Muscle layer of duodenum (tissue), 2 donors: ENCODE data around the gene SLC35C1.

ENCODE experiments used
- H3K27ac ChIP-seq: one replicate; pipeline ENCODE4 v1.7.0; 2013; ENCODE audit warnings: mild to moderate bottlenecking, low read length
- H3K27me3 ChIP-seq: one replicate; pipeline ENCODE4 v1.7.0; 2013; ENCODE audit warnings: low read depth, mild to moderate bottlenecking, control low read depth, low read length
- H3K36me3 ChIP-seq, 2 donors: one replicate each; pipeline ENCODE4 v1.7.0; 2013; ENCODE audit warnings: low read length in 2 of 2, control low read depth in 1 of 2, mild to moderate bottlenecking in 1 of 2; ENCODE audit not compliant: insufficient read depth in 2 of 2, control insufficient read depth in 1 of 2
- H3K4me1 ChIP-seq, 2 donors: one replicate each; pipeline ENCODE4 v1.7.0; 2013; ENCODE audit warnings: low read length in 2 of 2, mild to moderate bottlenecking in 2 of 2, control low read depth in 1 of 2, moderate library complexity in 1 of 2; ENCODE audit not compliant: insufficient read depth in 2 of 2, control insufficient read depth in 1 of 2
- H3K4me3 ChIP-seq, 2 donors: one replicate each; pipeline ENCODE4 v1.7.0; 2013; ENCODE audit warnings: low read length in 2 of 2, low read depth in 1 of 2, mild to moderate bottlenecking in 1 of 2
- H3K9me3 ChIP-seq, 2 donors: one replicate each; pipeline ENCODE4 v1.7.0; 2013; ENCODE audit warnings: low read length in 2 of 2, control low read depth in 1 of 2, mild to moderate bottlenecking in 1 of 2; ENCODE audit not compliant: control insufficient read depth in 1 of 2
- donor health status: healthy.

Gene SLC35C1

DNA sequence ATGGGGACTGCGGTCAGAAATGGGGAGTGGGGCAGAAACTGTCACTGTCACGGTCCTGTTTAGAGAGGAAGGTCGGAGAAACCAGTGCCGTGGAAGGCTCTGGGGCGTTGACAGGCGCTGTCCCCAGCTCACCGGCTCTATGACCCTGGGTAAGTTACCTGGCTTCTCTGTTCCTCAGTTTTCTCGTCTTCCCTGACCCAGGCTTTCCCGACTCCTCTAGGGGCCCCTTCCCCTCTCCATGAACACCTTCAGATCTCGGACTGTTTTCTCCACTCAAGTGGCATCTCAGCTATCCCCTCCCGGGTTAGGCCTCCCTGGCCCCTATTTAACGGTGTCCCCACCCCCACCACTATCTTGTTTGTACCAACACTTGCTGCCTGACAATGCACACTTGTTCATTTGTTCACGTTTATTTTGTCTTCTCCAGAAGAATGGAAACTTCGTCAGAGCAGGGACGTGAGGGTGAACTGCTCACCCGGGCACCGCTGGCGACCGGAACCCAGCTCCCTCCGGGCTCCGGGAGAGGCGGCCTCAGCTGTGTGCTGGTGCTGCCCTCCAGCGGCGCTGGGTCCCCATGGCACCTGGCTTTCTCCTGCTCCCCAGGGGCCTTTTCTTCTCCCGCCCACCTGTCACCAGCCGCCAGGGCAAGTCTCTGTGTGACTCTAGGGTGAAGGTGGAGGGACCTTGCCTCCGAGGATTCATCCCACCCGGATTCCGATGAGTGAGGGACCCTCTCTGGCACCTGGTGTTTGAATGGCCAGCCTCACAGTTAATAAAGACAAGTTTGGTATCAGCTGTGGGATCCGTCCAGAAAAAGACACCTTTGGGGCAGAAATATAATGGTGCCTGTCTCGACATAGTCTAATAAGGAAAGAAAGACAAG is 33.1 kb upstream of the SLC35C1 start:
- Histone ChIP-seq H3K9me3 (no peaks in the 10 kb centered on the region), H3K4me1 (peaks cover 0 to 3% of the 10 kb centered on the region in 2 donors), H3K4me3 (peak overlapping the region; percentile 68 to 89), H3K36me3 (no peaks in the 10 kb centered on the region), H3K27me3 (no peaks in the 10 kb centered on the region), H3K27ac (peak overlapping the region; percentile 46)

DNA sequence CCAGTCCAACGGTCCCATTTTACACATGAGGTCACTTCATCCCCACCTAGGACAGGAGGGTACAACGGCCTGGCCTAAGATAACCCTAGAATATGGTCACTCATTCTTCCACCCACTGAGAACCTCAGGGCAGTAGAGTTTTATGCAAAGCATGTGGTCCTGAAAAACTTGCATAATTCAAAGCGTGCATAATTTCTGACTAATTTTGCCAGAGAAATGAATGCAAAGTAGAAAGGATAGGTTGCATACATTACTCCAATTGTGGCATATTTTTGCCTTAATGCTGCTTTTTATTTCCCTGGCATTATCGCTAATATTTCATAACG is 32.5 kb upstream of the SLC35C1 start:
- Histone ChIP-seq H3K27me3 (no peaks in the 10 kb centered on the region), H3K4me3 (peak overlapping the region in 1 of 2 donors; percentile 68), H3K4me1 (peaks cover 0 to 3% of the 10 kb centered on the region in 2 donors), H3K36me3 (no peaks in the 10 kb centered on the region), H3K27ac (no peak overlapping the region), H3K9me3 (no peaks in the 10 kb centered on the region)

DNA sequence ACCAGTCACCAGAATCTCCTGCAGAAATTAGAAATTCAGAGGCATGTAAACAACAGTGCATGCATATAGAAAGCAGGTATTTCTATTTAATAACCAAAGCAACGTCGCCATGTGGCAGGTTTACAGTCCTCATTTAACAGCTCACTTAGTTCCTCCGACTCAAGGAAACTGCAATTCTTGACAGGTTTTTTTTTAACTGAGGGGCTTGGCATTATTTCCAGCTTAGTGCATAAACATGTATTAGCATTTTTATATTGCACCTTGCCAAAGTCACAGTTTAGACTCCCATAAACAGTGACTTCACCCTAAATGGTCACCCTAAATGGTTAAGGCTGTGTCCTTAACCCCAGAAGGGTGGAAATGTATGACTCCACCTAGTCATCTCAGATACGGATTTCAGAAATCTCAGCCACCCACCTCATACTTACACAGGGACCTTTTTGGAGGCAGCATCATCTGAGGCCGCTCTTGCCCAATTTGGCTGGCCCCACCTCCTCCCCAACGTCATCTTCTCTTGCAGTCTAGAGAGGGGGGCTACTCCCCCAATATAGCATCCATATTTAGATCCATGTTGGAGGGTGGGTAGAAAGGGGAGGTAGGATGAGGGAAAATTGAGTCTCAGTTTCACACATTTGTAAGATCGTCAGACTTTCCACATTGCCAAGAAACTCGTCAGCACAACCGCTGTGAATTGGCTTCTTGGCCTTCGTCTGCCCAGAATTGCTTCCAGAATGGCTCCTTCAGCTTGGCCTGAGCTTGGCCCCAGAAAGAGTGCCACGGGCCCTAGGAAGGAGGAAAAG is 31.8 kb upstream of the SLC35C1 start:
- Histone ChIP-seq H3K36me3 (no peaks in the 10 kb centered on the region), H3K9me3 (no peaks in the 10 kb centered on the region), H3K4me1 (peaks cover 0 to 3% of the 10 kb centered on the region in 2 donors), H3K4me3 (no peak overlapping the region), H3K27ac (no peak overlapping the region), H3K27me3 (no peaks in the 10 kb centered on the region)

DNA sequence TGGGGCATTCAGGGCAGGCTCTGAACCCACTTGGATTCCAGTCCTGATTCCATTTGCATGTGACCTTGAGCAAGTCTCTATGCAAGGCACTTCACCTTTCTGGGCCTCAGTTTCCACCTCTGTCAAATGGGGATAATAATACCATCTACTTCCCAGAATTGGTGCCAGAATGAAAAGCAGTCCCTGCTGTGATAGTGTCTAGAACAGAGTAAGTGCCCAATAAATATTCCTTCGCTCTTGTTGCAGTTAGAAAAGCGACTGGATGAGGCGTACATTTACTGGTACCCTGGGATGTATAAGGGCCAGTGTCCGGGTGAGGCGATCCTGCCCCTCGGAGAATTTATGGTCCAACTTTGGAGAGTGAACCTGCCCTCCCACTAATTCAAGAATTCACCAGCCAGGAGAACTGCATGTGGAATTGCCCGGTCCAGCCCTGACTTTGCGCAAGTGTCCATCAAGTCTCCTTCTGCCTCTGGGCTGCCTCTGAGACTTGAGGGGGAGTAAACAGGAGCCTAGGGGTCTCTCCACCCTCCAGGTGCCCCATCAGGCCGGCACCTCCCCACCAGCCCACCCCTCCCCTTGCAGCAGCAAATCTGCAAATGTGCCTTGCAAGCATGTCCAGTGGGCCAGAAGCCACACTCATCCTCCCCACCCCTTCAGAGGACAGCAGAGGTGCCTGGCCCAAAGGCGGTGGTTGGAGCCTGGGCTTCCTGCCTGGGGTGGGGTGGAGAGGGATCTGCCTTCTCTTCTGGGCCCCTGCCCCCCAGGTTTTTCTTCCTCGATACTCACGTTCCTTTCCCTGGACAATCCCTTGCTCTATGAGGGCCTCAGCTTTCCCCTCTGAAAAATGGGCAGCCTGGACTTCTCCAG is 30.9 kb upstream of the SLC35C1 start:
- H3K4me3 ChIP-seq = no peak overlapping the region
- H3K27ac ChIP-seq = no peak overlapping the region
- no peaks in the 10 kb centered on the region for H3K36me3 ChIP-seq
- H3K9me3 ChIP-seq = no peaks in the 10 kb centered on the region
- H3K4me1 ChIP-seq = peaks cover 0 to 3% of the 10 kb centered on the region in 2 donors
- no peaks in the 10 kb centered on the region for H3K27me3 ChIP-seq

DNA sequence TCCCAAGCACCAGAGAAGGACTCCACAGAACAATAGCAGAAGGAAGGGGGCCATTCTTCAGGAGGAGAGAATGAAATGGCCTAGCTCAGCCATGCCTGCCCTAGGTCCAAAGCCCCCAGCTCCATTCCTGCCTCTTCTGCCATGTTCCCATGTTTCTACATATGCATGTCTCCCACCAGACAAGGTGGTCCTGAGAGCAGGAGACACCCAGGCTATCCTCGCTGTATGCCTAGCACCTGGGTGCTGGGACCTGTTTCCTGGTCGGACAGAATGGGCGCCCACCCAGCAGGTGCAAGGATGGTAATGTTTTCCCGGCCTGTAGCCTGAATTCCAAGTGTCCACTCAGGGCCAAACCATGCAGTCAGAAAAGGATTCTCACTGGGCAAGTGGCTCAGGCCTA is 30.2 kb upstream of the SLC35C1 start:
- no peak overlapping the region for H3K4me3 ChIP-seq
- peaks cover 0 to 3% of the 10 kb centered on the region in 2 donors for H3K4me1 ChIP-seq
- no peak overlapping the region for H3K27ac ChIP-seq
- H3K27me3 ChIP-seq = no peaks in the 10 kb centered on the region
- no peaks in the 10 kb centered on the region for H3K9me3 ChIP-seq
- H3K36me3 ChIP-seq = no peaks in the 10 kb centered on the region

DNA sequence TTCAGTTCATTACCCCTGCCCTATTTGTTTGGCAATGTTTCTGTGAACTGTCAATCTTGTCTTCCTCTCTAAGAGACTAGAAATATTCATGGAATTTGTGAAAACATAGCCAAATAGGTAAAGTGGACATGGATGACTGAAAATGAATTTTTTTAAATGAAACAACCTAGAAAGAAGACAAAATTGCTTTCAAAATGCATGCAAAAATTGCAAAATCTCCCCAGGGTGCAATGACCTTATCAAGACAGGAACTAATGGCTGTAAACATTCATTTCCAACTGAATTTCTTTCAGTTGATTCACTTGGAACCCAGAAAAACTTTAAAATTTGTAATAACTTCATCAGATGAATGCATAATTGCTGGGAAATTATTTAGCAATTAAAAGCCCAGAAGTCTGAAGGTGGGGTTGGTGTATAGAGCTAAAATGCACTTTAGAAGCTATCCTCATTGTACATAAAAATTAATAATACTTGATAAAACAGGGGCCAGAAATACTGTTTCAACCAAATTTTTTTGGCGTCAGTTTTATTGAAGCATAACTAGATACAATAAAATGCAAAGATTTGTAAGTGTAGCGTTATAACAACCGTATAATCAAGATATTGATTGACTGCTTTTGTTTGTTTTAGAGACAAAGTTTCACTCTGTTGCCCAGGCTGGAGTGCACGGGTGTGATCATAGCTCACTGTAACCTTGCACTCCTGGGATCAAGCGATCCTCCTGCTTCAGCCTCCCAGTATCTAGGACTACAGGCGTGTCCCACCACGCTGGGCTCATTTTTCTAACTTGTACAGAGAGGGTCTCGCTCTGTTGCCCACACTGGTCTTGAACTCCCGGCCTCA is 27.6 kb upstream of the SLC35C1 start:
- Histone ChIP-seq H3K9me3 (no peaks in the 10 kb centered on the region), H3K27me3 (no peaks in the 10 kb centered on the region), H3K36me3 (no peaks in the 10 kb centered on the region), H3K4me3 (no peak overlapping the region), H3K4me1 (peaks cover 0 to under 1% of the 10 kb centered on the region in 2 donors), H3K27ac (no peak overlapping the region)

DNA sequence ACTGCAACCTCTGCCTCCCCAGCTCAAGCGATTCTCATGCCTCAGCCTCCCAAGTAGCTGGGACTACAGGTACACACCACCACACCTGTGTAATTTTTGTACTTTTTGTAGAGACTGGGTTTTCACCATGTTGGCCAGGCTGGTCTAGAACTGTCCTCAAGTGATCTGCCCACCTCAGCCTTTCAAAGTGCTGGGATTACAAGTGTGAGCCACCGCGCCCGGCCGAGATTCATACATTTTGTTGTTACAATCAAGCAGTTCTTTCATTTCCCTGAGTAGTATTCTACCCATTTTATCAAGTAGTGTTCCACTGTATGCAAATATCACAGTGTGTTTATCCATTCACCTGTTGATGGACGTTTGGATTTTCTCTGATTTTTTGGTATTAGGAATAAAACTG is 26.6 kb upstream of the SLC35C1 start:
- Histone ChIP-seq H3K27ac (no peak overlapping the region), H3K9me3 (no peaks in the 10 kb centered on the region), H3K4me1 (no peaks in the 10 kb centered on the region), H3K4me3 (no peak overlapping the region), H3K27me3 (no peaks in the 10 kb centered on the region), H3K36me3 (no peaks in the 10 kb centered on the region)

DNA sequence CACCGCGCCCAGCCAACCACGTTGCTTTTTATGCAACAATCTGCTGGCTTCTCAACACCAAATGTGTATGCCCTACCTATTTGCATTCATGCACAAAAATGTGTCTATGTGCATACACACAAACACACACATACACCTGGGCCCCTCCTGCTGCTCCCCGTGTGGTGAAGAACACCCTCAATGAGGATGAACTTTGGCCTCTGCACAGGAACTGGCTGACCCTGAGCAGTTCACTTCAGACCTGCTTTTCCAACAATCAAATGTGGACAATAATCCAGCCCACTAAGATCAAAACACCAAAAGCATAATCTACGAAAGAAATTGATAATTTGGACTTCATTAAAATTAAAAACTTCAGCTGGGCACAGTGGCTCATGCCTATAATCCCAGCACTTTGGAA is 25.3 kb upstream of the SLC35C1 start:
- Histone ChIP-seq H3K27me3 (no peaks in the 10 kb centered on the region), H3K27ac (no peak overlapping the region), H3K9me3 (no peaks in the 10 kb centered on the region), H3K4me3 (no peak overlapping the region), H3K4me1 (no peaks in the 10 kb centered on the region), H3K36me3 (no peaks in the 10 kb centered on the region)

DNA sequence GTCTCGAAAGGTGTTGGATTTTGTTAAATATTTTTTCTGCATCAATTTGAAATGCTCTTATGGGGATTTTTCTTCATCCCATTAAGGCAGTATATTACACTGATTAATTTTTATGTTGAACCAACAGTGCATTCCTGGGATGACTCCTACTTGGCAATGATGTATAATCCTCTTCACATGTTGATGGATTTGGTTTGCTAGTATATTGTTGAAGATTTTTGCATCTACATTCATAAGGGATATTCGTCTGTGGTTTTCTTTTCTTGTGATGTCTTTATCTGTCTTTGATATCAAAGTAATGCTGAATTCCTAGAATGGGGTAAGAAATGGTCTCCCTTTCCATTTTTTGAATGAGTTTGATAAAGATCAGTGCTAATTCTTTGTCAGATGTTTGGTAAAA is 18.7 kb upstream of the SLC35C1 start:
- Histone ChIP-seq H3K9me3 (peaks cover 0 to 5% of the 10 kb centered on the region in 2 donors), H3K27ac (no peak overlapping the region), H3K4me3 (no peak overlapping the region), H3K36me3 (no peaks in the 10 kb centered on the region), H3K4me1 (no peaks in the 10 kb centered on the region), H3K27me3 (no peaks in the 10 kb centered on the region)

DNA sequence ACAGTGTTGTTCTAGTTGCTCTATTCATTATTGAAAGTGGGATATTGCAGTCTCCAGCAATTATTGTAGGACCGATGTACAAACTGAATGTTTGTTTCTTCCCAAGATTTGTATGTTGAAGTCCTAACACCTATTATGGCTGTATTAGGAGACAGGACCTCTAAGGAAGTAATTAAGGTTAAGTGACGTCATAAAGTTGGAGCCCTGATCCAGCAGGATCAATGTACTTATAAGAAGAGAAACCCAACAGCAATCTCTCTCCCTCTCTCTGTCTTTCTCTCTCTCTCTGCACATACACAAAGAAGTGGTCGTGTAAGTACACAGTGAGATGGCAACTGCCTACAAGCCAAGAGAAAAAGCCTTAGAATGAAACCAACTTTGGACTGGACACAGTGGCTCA is 16.1 kb upstream of the SLC35C1 start:
- peaks cover 0 to 5% of the 10 kb centered on the region in 2 donors for H3K9me3 ChIP-seq
- no peak overlapping the region for H3K4me3 ChIP-seq
- no peaks in the 10 kb centered on the region for H3K27me3 ChIP-seq
- no peaks in the 10 kb centered on the region for H3K4me1 ChIP-seq
- H3K27ac ChIP-seq = no peak overlapping the region
- no peaks in the 10 kb centered on the region for H3K36me3 ChIP-seq
